MV-4-11 (cell line): ENCODE results near the gene CYB5D1.

Experiments used
- DNase-seq: peaks from one replicate; lab custom pipeline; 2025; lab: John Stamatoyannopoulos, UW

The CYB5D1 gene

GRCh38 chr17:7886227-7887037, 28.6 kb downstream of the CYB5D1 start:
- DNase-seq: peak; percentile 28

- no peak for DNase-seq
These were observed 29.3 kb downstream of the CYB5D1 start for GRCh38 chr17:7887038-7887481.

- DNase-seq: peak; percentile 79
These were observed 29.8 kb downstream of the CYB5D1 start for GRCh38 chr17:7887482-7888183.

GRCh38 chr17:7888184-7888920, 30.5 kb downstream of the CYB5D1 start, which contains the start of gene CHD3:
TSS of gene CHD3 (plus strand) at chr17:7888789. CDS start at chr17:7889001, 212 bp downstream.
- peak; percentile 28 for DNase-seq

- DNase-seq: peak; percentile 72
These were observed 31.6 kb downstream of the CYB5D1 start for GRCh38 chr17:7889166-7889955.

GRCh38 chr17:7893187-7893880, 35.5 kb downstream of the CYB5D1 start:
- DNase-seq: no peak

GRCh38 chr17:7894226-7894625, 36.4 kb downstream of the CYB5D1 start:
- no peak for DNase-seq

GRCh38 chr17:7894866-7895265, 37.1 kb downstream of the CYB5D1 start:
- no peak for DNase-seq

GRCh38 chr17:7897090-7897489, 39.3 kb downstream of the CYB5D1 start:
- DNase-seq: no peak

GRCh38 chr17:7897773-7898172, 40.0 kb downstream of the CYB5D1 start:
- DNase-seq: peak; percentile 55

GRCh38 chr17:7903154-7904103, 45.6 kb downstream of the CYB5D1 start:
- no peak for DNase-seq

GRCh38 chr17:7909089-7909488, 51.3 kb downstream of the CYB5D1 start:
- DNase-seq: no peak

- DNase-seq: no peak
These were observed 52.5 kb downstream of the CYB5D1 start for GRCh38 chr17:7910281-7910680.

GRCh38 chr17:7910711-7911110, 52.9 kb downstream of the CYB5D1 start:
- DNase-seq: no peak

- no peak for DNase-seq
These were observed 53.3 kb downstream of the CYB5D1 start for GRCh38 chr17:7911116-7911515.
